Suprapubic skin (tissue), 4 donors: ENCODE measurements around the gene FAM83E.

ENCODE experiments used
- POLR2A ChIP-seq, 2 donors: fragments of 450-650 bp; IDR thresholded peaks; one replicate each; pipeline ENCODE4 v1.6.1; 2017; ENCODE audit warnings: antibody characterized with exemption in 2 of 2, mild to moderate bottlenecking in 2 of 2, moderate library complexity in 2 of 2
- POLR2AphosphoS5 ChIP-seq, 3 donors: sonication (generic); formaldehyde crosslinking; IDR thresholded peaks; one replicate each; pipeline ENCODE4 v1.6.1; 2017; ENCODE audit warnings: antibody characterized with exemption in 3 of 3

GRCh38 chr19:48596237-48596636, 18.6 kb downstream of the FAM83E start:
- no peak for TF ChIP-seq POLR2AphosphoS5 (IDR thresholded peaks at IDR 0.05)
- TF ChIP-seq POLR2A (IDR thresholded peaks at IDR 0.05) = no peak
